ENCODE results near the gene EVPL.

Gene EVPL

GRCh38 chr17:76017481-76018339 is 9.4 kb downstream of the EVPL start:
- no peak for DNase-seq

- DNase-seq: no peak
Measured at GRCh38 chr17:76014925-76015261, 12.2 kb downstream of the EVPL start.

GRCh38 chr17:76014100-76014924 is 12.8 kb downstream of the EVPL start:
- DNase-seq: peak; percentile 29

- no peak for DNase-seq
Measured at GRCh38 chr17:76013377-76013932, 13.7 kb downstream of the EVPL start.

GRCh38 chr17:76011951-76012350 is 15.2 kb downstream of the EVPL start:
- DNase-seq: no peak

GRCh38 chr17:76009969-76010661 is 17.0 kb downstream of the EVPL start:
- no peak for DNase-seq

- DNase-seq: no peak
Measured at GRCh38 chr17:76009447-76009846, 17.7 kb downstream of the EVPL start.

GRCh38 chr17:76008630-76009425 is 18.3 kb downstream of the EVPL start:
- no peak for DNase-seq

GRCh38 chr17:76008208-76008607 is 18.9 kb downstream of the EVPL start:
- DNase-seq: no peak

GRCh38 chr17:76007850-76008165 is 19.3 kb downstream of the EVPL start:
- DNase-seq: no peak

GRCh38 chr17:76007131-76007849 is 19.8 kb downstream of the EVPL start:
- no peak for DNase-seq

GRCh38 chr17:76005263-76006149 is 21.6 kb downstream of the EVPL start:
- peak; percentile 40 for DNase-seq

- DNase-seq: no peak
Measured at GRCh38 chr17:76004750-76005262, 22.3 kb downstream of the EVPL start.

- no peak for DNase-seq
Measured at GRCh38 chr17:76003915-76004314, 23.2 kb downstream of the EVPL start.

- no peak for DNase-seq
Measured at GRCh38 chr17:76002100-76002499, 25.0 kb downstream of the EVPL start.

- no peak for DNase-seq
Measured at GRCh38 chr17:76000755-76001521, 26.2 kb downstream of the EVPL start, which contains the start of gene CDK3. Gene CDK3 (plus strand): TSS chr17:76000855. CDS start chr17:76001426, 571 bp downstream.

GRCh38 chr17:76000016-76000754 is 26.9 kb downstream of the EVPL start:
- DNase-seq: peak; percentile 35

GRCh38 chr17:75998327-75998795 is 28.7 kb downstream of the EVPL start:
- no peak for DNase-seq

Measured in HCEC 1CT (cell line).